Neural progenitor cell (in vitro differentiated cells): Measurements from ENCODE around the gene RAB3IL1. TPM values are rescaled to one million over a fixed set of nuclear protein-coding genes. Genes with fewer than 3 reads are reported as not detected.
A peak's percentile ranks its signal among the peaks of the same experiment; 100 is the strongest.

ENCODE experiments used
- DNase-seq: peaks from one replicate; pipeline ENCODE4 v3.0.0-alpha.2; 2016; ENCODE audit warnings: low spot score
- H2AFZ ChIP-seq: fragments of 200-600 bp; sonication (generic); replicated peaks from 2 replicates; pipeline ENCODE4 v1.6.1; 2016; ENCODE audit warnings: antibody characterized with exemption
- H3F3A ChIP-seq: fragments of 200-600 bp; sonication (generic); 2 replicates; pipeline ENCODE4 v1.6.1; 2016; ENCODE audit warnings: antibody characterized with exemption, low read depth
- H3K27ac ChIP-seq: fragments of 200-600 bp; sonication (generic); 2 replicates; pipeline ENCODE4 v1.5.1; 2016; ENCODE audit warnings: mild to moderate bottlenecking
- H3K27me3 ChIP-seq: fragments of 200-600 bp; sonication (generic); 2 replicates; pipeline ENCODE4 v1.6.1; 2016; ENCODE audit warnings: mild to moderate bottlenecking, moderate library complexity
- H3K36me3 ChIP-seq: fragments of 200-600 bp; sonication (generic); 2 replicates; pipeline ENCODE4 v1.5.1; 2016
- H3K4me1 ChIP-seq: fragments of 200-600 bp; sonication (generic); 2 replicates; pipeline ENCODE4 v1.6.1; 2016; ENCODE audit warnings: mixed run types
- H3K4me2 ChIP-seq: fragments of 200-600 bp; sonication (generic); 2 replicates; pipeline ENCODE4 v1.6.1; 2016
- H3K4me3 ChIP-seq: fragments of 200-600 bp; sonication (generic); 2 replicates; pipeline ENCODE4 v1.5.1; 2016
- H3K79me2 ChIP-seq: fragments of 200-600 bp; sonication (generic); 2 replicates; pipeline ENCODE4 v1.6.1; 2016; ENCODE audit warnings: low read depth
- H3K9ac ChIP-seq: fragments of 200-600 bp; sonication (generic); 2 replicates; pipeline ENCODE4 v1.6.1; 2016
- H3K9me3 ChIP-seq: fragments of 200-600 bp; sonication (generic); 2 replicates; pipeline ENCODE4 v1.5.1; 2016; ENCODE audit warnings: low read depth
- H4K20me1 ChIP-seq: fragments of 200-600 bp; sonication (generic); 2 replicates; pipeline ENCODE4 v1.6.1; 2016; ENCODE audit warnings: low read depth
- H3K27ac Mint-ChIP-seq: 3 replicates; pipeline ENCODE4 v1.8.0; 2021; ENCODE audit warnings: mixed read lengths
- H3K27me3 Mint-ChIP-seq: 2 replicates; pipeline ENCODE4 v1.8.0; 2022; ENCODE audit warnings: low read depth, mild to moderate bottlenecking, inconsistent platforms, moderate library complexity, mixed read lengths; ENCODE audit not compliant: insufficient read depth
- H3K36me3 Mint-ChIP-seq: 3 replicates; pipeline ENCODE4 v1.8.0; 2021; ENCODE audit warnings: mixed read lengths
- H3K4me1 Mint-ChIP-seq: 3 replicates; pipeline ENCODE4 v1.8.0; 2021; ENCODE audit warnings: mixed read lengths
- H3K4me3 Mint-ChIP-seq: 3 replicates; pipeline ENCODE4 v1.8.0; 2021; ENCODE audit warnings: mild to moderate bottlenecking, moderate library complexity, mixed read lengths
- H3K9me3 Mint-ChIP-seq: 3 replicates; pipeline ENCODE4 v1.8.0; 2020; ENCODE audit warnings: mixed read lengths
- EZH2 ChIP-seq: fragments of 200-600 bp; sonication (generic); IDR thresholded peaks from 2 replicates; pipeline ENCODE4 v1.6.1; 2017; ENCODE audit warnings: antibody characterized with exemption, mild to moderate bottlenecking, moderate library complexity
- EZH2phosphoT487 ChIP-seq: fragments of 200-600 bp; sonication (generic); IDR thresholded peaks from 2 replicates; pipeline ENCODE4 v1.6.1; 2017; ENCODE audit warnings: antibody characterized with exemption
- total RNA-seq: library from RNA; depleted of rRNA; stranded (reverse); fragments of >200 nt; gene quantifications from 2 replicates; pipeline ENCODE4 v1.2.3, GENCODE V29; 2015; ENCODE audit warnings: low replicate concordance
- TF ChIP-seq, protein P1 (sequence below): fragments of 200-600 bp; sonication (generic); IDR thresholded peaks from 2 replicates; pipeline ENCODE4 v1.5.1; 2017; ENCODE audit warnings: antibody characterized with exemption, mild to moderate bottlenecking

Gene RAB3IL1
- total RNA-seq, 1 donor from 2014 or later, result 1.4 TPM

DNA sequence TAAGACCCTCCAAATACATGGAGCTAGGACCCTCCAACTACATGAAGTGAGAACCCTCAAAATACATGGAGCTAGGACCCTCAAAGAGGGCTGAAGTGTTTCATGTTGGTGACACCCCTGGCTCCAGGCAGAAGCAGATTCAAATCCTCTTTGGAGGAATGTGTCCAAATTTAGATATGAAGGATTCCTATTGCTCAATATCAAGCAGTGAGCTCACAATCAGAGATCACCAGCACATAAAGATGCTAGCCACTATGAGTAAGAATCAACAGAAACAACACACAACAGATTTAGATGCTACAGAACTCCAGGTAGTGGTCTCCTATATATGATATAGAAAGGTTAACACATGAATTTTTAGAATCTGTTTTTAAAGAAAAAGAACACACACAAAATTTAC lies 11.2 kb upstream of the RAB3IL1 start:
- no peaks in the 10 kb centered on the region for H3K27me3 ChIP-seq
- Mint-ChIP-seq H3K27me3 (peaks cover 9% of the 10 kb centered on the region), H3K27ac (no peak overlapping the region), H3K36me3 (no peaks in the 10 kb centered on the region), H3K4me3 (no peak overlapping the region), H3K4me1 (peaks cover 18% of the 10 kb centered on the region), H3K9me3 (peaks cover 10% of the 10 kb centered on the region)
- H3K9ac ChIP-seq, result no peak overlapping the region
- no peaks in the 10 kb centered on the region for H4K20me1 ChIP-seq
- no peak for DNase-seq
- no peak overlapping the region for H3K4me2 ChIP-seq
- no peak overlapping the region for H2AFZ ChIP-seq
- no peak overlapping the region for H3K4me3 ChIP-seq
- H3K79me2 ChIP-seq, result no peaks in the 10 kb centered on the region
- H3K9me3 ChIP-seq, result no peaks in the 10 kb centered on the region
- H3K27ac ChIP-seq, result no peak overlapping the region
- TF ChIP-seq EZH2phosphoT487 (no peak), EZH2 (no peak)
- TF ChIP-seq, protein P1, sequence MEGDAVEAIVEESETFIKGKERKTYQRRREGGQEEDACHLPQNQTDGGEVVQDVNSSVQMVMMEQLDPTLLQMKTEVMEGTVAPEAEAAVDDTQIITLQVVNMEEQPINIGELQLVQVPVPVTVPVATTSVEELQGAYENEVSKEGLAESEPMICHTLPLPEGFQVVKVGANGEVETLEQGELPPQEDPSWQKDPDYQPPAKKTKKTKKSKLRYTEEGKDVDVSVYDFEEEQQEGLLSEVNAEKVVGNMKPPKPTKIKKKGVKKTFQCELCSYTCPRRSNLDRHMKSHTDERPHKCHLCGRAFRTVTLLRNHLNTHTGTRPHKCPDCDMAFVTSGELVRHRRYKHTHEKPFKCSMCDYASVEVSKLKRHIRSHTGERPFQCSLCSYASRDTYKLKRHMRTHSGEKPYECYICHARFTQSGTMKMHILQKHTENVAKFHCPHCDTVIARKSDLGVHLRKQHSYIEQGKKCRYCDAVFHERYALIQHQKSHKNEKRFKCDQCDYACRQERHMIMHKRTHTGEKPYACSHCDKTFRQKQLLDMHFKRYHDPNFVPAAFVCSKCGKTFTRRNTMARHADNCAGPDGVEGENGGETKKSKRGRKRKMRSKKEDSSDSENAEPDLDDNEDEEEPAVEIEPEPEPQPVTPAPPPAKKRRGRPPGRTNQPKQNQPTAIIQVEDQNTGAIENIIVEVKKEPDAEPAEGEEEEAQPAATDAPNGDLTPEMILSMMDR, result no peak
- H3K36me3 ChIP-seq, result no peaks in the 10 kb centered on the region
- H3F3A ChIP-seq, result peaks cover 17% of the 10 kb centered on the region
- peaks cover 5% of the 10 kb centered on the region for H3K4me1 ChIP-seq

DNA sequence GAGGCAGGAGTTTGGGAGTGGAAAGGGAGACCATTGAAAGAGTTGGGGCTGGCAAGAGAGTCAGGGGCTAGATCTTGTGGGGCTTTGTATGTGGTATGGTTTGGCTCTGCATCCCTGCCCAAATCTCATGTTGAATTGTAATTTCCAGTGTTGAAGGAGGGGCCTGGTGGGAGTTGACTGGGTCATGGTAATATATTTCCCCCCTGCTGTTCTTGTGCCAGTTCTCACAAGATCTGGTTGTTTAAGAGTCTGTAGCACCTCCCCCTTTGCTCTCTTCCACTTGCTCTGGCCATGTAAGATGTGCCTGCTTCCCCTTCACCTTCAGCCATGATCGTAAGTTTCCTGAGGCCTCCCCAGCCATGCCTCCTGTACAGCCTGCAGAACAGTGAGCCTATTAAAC lies 10.1 kb upstream of the RAB3IL1 start:
- H3K27ac Mint-ChIP-seq, result no peak overlapping the region
- Histone ChIP-seq H3K36me3 (no peaks in the 10 kb centered on the region), H3K9me3 (no peaks in the 10 kb centered on the region), H3K27me3 (no peaks in the 10 kb centered on the region), H3K9ac (no peak overlapping the region), H4K20me1 (no peaks in the 10 kb centered on the region), H3F3A (peaks cover 22% of the 10 kb centered on the region), H3K4me3 (no peak overlapping the region), H3K4me2 (no peak overlapping the region), H2AFZ (no peak overlapping the region), H3K79me2 (no peaks in the 10 kb centered on the region), H3K27ac (no peak overlapping the region), H3K4me1 (peaks cover 16% of the 10 kb centered on the region)
- no peak overlapping the region for H3K4me3 Mint-ChIP-seq
- no peaks in the 10 kb centered on the region for H3K36me3 Mint-ChIP-seq
- H3K9me3 Mint-ChIP-seq, result peaks cover 4% of the 10 kb centered on the region
- no peak for TF ChIP-seq EZH2
- TF ChIP-seq EZH2phosphoT487, result no peak
- TF ChIP-seq, protein P1, result no peak
- DNase-seq, result no peak
- peaks cover 29% of the 10 kb centered on the region for H3K4me1 Mint-ChIP-seq
- H3K27me3 Mint-ChIP-seq, result peaks cover 7% of the 10 kb centered on the region

DNA sequence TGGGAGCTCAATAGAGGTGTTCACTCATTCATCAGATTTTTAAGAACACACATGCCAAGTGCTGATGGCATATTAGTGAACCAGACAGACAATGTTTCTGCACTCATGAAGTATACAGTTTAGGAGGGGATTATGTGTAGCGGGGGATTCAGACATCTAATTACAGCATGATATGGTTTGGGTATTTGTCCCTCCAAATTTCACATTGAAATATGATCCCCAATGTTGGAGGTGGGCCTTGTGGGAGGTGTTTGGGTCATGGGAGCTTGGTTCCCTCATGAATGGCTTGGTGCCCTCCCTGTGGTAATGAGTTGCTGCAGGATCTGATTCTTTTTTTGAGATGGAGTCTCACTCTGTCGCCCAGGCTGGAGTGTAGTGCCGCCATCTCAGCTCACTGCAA lies 8.9 kb upstream of the RAB3IL1 start:
- Mint-ChIP-seq H3K27ac (no peak overlapping the region), H3K9me3 (peaks cover 4% of the 10 kb centered on the region), H3K36me3 (no peaks in the 10 kb centered on the region), H3K4me1 (peaks cover 30% of the 10 kb centered on the region), H3K4me3 (no peak overlapping the region), H3K27me3 (peaks cover 7% of the 10 kb centered on the region)
- no peak overlapping the region for H2AFZ ChIP-seq
- no peak overlapping the region for H3K4me2 ChIP-seq
- no peaks in the 10 kb centered on the region for H3K27me3 ChIP-seq
- no peaks in the 10 kb centered on the region for H3K36me3 ChIP-seq
- TF ChIP-seq EZH2phosphoT487, result no peak
- TF ChIP-seq, protein P1, result no peak
- TF ChIP-seq EZH2, result no peak
- H4K20me1 ChIP-seq, result no peaks in the 10 kb centered on the region
- no peaks in the 10 kb centered on the region for H3K79me2 ChIP-seq
- DNase-seq, result no peak
- peaks cover 16% of the 10 kb centered on the region for H3K4me1 ChIP-seq
- H3K9ac ChIP-seq, result no peak overlapping the region
- H3F3A ChIP-seq, result peaks cover 22% of the 10 kb centered on the region
- no peak overlapping the region for H3K4me3 ChIP-seq
- no peaks in the 10 kb centered on the region for H3K9me3 ChIP-seq
- H3K27ac ChIP-seq, result no peak overlapping the region

DNA sequence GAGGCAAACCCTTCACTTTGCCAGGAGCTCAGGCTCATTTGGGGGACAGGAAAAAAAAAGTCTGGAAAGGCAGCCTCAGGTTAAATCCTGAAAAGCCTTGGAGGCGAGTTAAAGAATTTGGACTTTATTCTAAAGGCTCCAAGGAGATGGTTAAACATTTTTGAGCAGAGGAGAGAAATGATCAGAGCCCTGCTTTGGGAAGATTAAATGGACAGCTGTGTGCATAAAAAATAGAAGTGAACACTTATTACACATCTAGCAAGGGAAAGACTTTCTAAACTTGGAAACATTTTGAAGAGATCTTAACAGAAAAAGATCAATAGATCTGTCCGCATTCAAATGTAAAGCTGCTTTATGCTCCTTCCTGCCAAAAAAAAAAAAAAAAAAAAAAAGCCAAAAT lies 8.4 kb upstream of the RAB3IL1 start:
- Histone ChIP-seq H3K9ac (no peak overlapping the region), H4K20me1 (no peaks in the 10 kb centered on the region), H3K36me3 (no peaks in the 10 kb centered on the region), H3K27me3 (no peaks in the 10 kb centered on the region), H3K4me3 (no peak overlapping the region), H3K4me1 (peaks cover 16% of the 10 kb centered on the region), H3K9me3 (no peaks in the 10 kb centered on the region), H3K4me2 (no peak overlapping the region), H2AFZ (no peak overlapping the region), H3K79me2 (no peaks in the 10 kb centered on the region), H3F3A (peaks cover 22% of the 10 kb centered on the region), H3K27ac (no peak overlapping the region)
- H3K27ac Mint-ChIP-seq, result peak overlapping the region; percentile 36
- no peak overlapping the region for H3K4me3 Mint-ChIP-seq
- no peaks in the 10 kb centered on the region for H3K36me3 Mint-ChIP-seq
- peaks cover 7% of the 10 kb centered on the region for H3K27me3 Mint-ChIP-seq
- no peak for TF ChIP-seq EZH2
- TF ChIP-seq, protein P1, result no peak
- TF ChIP-seq EZH2phosphoT487, result no peak
- no peak for DNase-seq
- H3K4me1 Mint-ChIP-seq, result peaks cover 30% of the 10 kb centered on the region
- H3K9me3 Mint-ChIP-seq, result peaks cover 4% of the 10 kb centered on the region
